ENCODE measurements around the gene KRTAP10-5. TPM values are rescaled to one million over a fixed set of nuclear protein-coding genes. Genes with fewer than 3 reads are reported as not detected.
"Not testable (repeated sequence)": the region's sequence is repeated elsewhere in the genome, so short reads cannot be mapped to it uniquely, and the experiment has no call there.

The KRTAP10-5 gene
- total RNA-seq, 1 donor from 2014 or later, result not detected

GRCh38 chr21:44612029-44612486 lies 31.7 kb upstream of the KRTAP10-5 start, which contains the start of gene KRTAP10-8:
KRTAP10-8 (plus strand) TSS chr21:44612079; CDS start chr21:44612101, 22 bp downstream.
- Mint-ChIP-seq H3K9me3 (ENCODE audit: unreplicated experiment) (peaks cover 27% of the 10 kb centered on the region), H3K27ac (ENCODE audit: unreplicated experiment) (no peak within 1 kb of the TSS), H3K36me3 (ENCODE audit: low read depth, unreplicated experiment) (peaks cover 2% of the 10 kb centered on the region), H3K27me3 (ENCODE audit: low read depth, unreplicated experiment) (peaks cover 23% of the 10 kb centered on the region), H3K4me3 (ENCODE audit: unreplicated experiment) (no peak within 1 kb of the TSS), H3K4me1 (ENCODE audit: low read depth, unreplicated experiment) (no peaks in the 10 kb centered on the region)
- Histone ChIP-seq H3K4me3 (ENCODE audit: insufficient read depth, low read depth, low read length) (no peak within 1 kb of the TSS), H4K20me1 (ENCODE audit: insufficient read depth, low read length) (no peaks in the 10 kb centered on the region), H3K4me2 (ENCODE audit: low read length) (no peak within 1 kb of the TSS), H3K4me1 (ENCODE audit: insufficient read depth, low read length) (no peaks in the 10 kb centered on the region), H3K9ac (ENCODE audit: low read length) (no peak within 1 kb of the TSS), H3K27me3 (ENCODE audit: insufficient read depth, low read length) (no peaks in the 10 kb centered on the region), H3K36me3 (ENCODE audit: insufficient read depth, low read length) (no peaks in the 10 kb centered on the region), H3K9me3 (ENCODE audit: insufficient read depth, low read depth, low read length) (peaks cover 9% of the 10 kb centered on the region), H2AFZ (ENCODE audit: low read depth, low read length) (no peak within 1 kb of the TSS), H3K27ac (ENCODE audit: low read depth, low read length) (no peak within 1 kb of the TSS), H3K79me2 (ENCODE audit: insufficient read depth, low read length) (no peaks in the 10 kb centered on the region)
- FAIRE-seq, result no peak
- no peak for TF ChIP-seq EZH2 (IDR thresholded peaks at IDR 0.05; ENCODE audit: insufficient read depth, low read length)
- TF ChIP-seq, protein P1, sequence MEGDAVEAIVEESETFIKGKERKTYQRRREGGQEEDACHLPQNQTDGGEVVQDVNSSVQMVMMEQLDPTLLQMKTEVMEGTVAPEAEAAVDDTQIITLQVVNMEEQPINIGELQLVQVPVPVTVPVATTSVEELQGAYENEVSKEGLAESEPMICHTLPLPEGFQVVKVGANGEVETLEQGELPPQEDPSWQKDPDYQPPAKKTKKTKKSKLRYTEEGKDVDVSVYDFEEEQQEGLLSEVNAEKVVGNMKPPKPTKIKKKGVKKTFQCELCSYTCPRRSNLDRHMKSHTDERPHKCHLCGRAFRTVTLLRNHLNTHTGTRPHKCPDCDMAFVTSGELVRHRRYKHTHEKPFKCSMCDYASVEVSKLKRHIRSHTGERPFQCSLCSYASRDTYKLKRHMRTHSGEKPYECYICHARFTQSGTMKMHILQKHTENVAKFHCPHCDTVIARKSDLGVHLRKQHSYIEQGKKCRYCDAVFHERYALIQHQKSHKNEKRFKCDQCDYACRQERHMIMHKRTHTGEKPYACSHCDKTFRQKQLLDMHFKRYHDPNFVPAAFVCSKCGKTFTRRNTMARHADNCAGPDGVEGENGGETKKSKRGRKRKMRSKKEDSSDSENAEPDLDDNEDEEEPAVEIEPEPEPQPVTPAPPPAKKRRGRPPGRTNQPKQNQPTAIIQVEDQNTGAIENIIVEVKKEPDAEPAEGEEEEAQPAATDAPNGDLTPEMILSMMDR (IDR thresholded peaks at IDR 0.05; ENCODE audit: insufficient read depth, low read depth, low read length), result no peak
- no peak for DNase-seq (ENCODE audit: low read depth)

- Histone ChIP-seq H3K27me3 (ENCODE audit: insufficient read depth, low read length) (no peaks in the 10 kb centered on the region), H3K36me3 (ENCODE audit: insufficient read depth, low read length) (no peaks in the 10 kb centered on the region), H3K79me2 (ENCODE audit: insufficient read depth, low read length) (no peaks in the 10 kb centered on the region), H3K4me2 (ENCODE audit: low read length) (no peak overlapping the region), H3K27ac (ENCODE audit: low read depth, low read length) (no peak overlapping the region), H3K9ac (ENCODE audit: low read length) (no peak overlapping the region), H2AFZ (ENCODE audit: low read depth, low read length) (no peak overlapping the region), H3K4me1 (ENCODE audit: insufficient read depth, low read length) (no peaks in the 10 kb centered on the region), H3K4me3 (ENCODE audit: insufficient read depth, low read depth, low read length) (no peak overlapping the region), H3K9me3 (ENCODE audit: insufficient read depth, low read depth, low read length) (peaks cover 9% of the 10 kb centered on the region), H4K20me1 (ENCODE audit: insufficient read depth, low read length) (no peaks in the 10 kb centered on the region)
- peaks cover 27% of the 10 kb centered on the region for H3K9me3 Mint-ChIP-seq (ENCODE audit: unreplicated experiment)
- H3K27ac Mint-ChIP-seq (ENCODE audit: unreplicated experiment), result no peak overlapping the region
- no peak overlapping the region for H3K4me3 Mint-ChIP-seq (ENCODE audit: unreplicated experiment)
- H3K36me3 Mint-ChIP-seq (ENCODE audit: low read depth, unreplicated experiment), result peaks cover 2% of the 10 kb centered on the region
- TF ChIP-seq, protein P1 (IDR thresholded peaks at IDR 0.05; ENCODE audit: insufficient read depth, low read depth, low read length), result no peak
- no peak for TF ChIP-seq EZH2 (IDR thresholded peaks at IDR 0.05; ENCODE audit: insufficient read depth, low read length)
- DNase-seq (ENCODE audit: low read depth) (no peak), FAIRE-seq (no peak)
- peaks cover 21% of the 10 kb centered on the region for H3K27me3 Mint-ChIP-seq (ENCODE audit: low read depth, unreplicated experiment)
- H3K4me1 Mint-ChIP-seq (ENCODE audit: low read depth, unreplicated experiment), result no peaks in the 10 kb centered on the region
Measured at GRCh38 chr21:44611551-44611950, 31.1 kb upstream of the KRTAP10-5 start.

GRCh38 chr21:44610157-44610843 lies 29.9 kb upstream of the KRTAP10-5 start:
- H3K27ac Mint-ChIP-seq (ENCODE audit: unreplicated experiment); H2AFZ ChIP-seq (ENCODE audit: low read depth, low read length); H3K4me3 Mint-ChIP-seq (ENCODE audit: unreplicated experiment); H3K4me3 ChIP-seq (ENCODE audit: insufficient read depth, low read depth, low read length); H3K4me1 Mint-ChIP-seq (ENCODE audit: low read depth, unreplicated experiment); H3K27me3 ChIP-seq (ENCODE audit: insufficient read depth, low read length); H3K27ac ChIP-seq (ENCODE audit: low read depth, low read length); H3K4me2 ChIP-seq (ENCODE audit: low read length); H3K9ac ChIP-seq (ENCODE audit: low read length); H3K4me1 ChIP-seq (ENCODE audit: insufficient read depth, low read length); FAIRE-seq; DNase-seq (ENCODE audit: low read depth); H4K20me1 ChIP-seq (ENCODE audit: insufficient read depth, low read length); H3K36me3 ChIP-seq (ENCODE audit: insufficient read depth, low read length); H3K9me3 ChIP-seq (ENCODE audit: insufficient read depth, low read depth, low read length); H3K36me3 Mint-ChIP-seq (ENCODE audit: low read depth, unreplicated experiment); H3K79me2 ChIP-seq (ENCODE audit: insufficient read depth, low read length): not testable (repeated sequence)
- Mint-ChIP-seq H3K9me3 (ENCODE audit: unreplicated experiment) (peaks cover 27% of the 10 kb centered on the region), H3K27me3 (ENCODE audit: low read depth, unreplicated experiment) (peaks cover 16% of the 10 kb centered on the region)
